NB4 (cell line): ENCODE data around the gene TMIE.

ENCODE experiments used
- MYC ChIP-seq: IDR thresholded peaks from 2 replicates; pipeline ENCODE4 v1.6.1; 2011; ENCODE audit warnings: low read depth, low read length
- POLR2A ChIP-seq: IDR thresholded peaks from 2 replicates; pipeline ENCODE4 v1.6.1; 2011; ENCODE audit warnings: mild to moderate bottlenecking; ENCODE audit not compliant: insufficient read length; ENCODE audit errors: extremely low read depth
- TF ChIP-seq, protein P1 (sequence below): IDR thresholded peaks from one replicate; pipeline ENCODE4 v1.5.1; 2012; ENCODE audit warnings: low read depth, low read length
- TF ChIP-seq, protein P2 (sequence below): IDR thresholded peaks from 2 replicates; pipeline ENCODE4 v1.6.1; 2011; ENCODE audit warnings: low read depth, low read length

DNA sequence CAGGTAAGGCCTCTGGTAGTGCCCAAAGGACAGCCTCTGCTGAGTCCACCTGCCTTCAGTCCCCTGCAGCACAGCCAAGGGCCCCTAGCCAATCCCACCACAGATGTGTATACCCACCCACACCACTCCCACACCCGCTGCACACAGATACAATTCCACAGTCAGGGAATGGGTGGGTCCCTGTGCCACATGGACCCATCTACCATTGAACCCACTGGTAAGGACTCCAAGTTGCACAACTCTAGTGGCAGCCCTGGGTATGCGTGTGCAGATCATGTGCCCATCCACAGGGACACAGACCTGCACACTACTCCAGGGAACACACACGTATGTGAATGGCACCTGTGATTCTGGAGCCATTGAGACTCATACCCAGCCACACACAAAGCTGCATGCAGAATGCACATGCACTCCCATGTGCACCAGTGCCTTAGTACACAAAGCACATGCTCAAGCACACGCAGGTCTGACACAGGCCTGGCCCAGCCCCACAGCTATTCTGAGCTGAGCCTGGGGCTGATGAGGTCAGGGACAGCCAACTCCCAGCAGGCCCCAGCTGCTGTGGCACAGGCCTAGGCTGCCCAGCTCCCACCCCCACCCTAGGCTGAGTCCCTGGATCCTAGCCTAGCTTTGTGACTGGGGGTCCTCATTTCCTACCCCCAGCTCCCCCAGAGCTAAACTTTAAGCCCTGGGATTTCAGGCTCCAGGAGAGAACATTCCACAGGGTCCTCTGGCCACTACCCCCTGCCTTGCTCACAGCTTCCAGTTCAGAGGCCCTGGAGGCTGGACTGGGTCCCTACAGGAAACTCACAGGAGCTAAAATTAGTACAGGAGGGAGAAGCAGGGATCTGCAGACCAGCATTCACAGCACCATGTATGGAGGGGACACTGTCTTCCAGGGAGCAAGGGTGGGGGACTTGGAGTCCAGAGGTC is 5.0 kb upstream of the TMIE start:
- TF ChIP-seq, protein P1, sequence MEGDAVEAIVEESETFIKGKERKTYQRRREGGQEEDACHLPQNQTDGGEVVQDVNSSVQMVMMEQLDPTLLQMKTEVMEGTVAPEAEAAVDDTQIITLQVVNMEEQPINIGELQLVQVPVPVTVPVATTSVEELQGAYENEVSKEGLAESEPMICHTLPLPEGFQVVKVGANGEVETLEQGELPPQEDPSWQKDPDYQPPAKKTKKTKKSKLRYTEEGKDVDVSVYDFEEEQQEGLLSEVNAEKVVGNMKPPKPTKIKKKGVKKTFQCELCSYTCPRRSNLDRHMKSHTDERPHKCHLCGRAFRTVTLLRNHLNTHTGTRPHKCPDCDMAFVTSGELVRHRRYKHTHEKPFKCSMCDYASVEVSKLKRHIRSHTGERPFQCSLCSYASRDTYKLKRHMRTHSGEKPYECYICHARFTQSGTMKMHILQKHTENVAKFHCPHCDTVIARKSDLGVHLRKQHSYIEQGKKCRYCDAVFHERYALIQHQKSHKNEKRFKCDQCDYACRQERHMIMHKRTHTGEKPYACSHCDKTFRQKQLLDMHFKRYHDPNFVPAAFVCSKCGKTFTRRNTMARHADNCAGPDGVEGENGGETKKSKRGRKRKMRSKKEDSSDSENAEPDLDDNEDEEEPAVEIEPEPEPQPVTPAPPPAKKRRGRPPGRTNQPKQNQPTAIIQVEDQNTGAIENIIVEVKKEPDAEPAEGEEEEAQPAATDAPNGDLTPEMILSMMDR: no peak
- no peak for TF ChIP-seq POLR2A
- TF ChIP-seq, protein P2, sequence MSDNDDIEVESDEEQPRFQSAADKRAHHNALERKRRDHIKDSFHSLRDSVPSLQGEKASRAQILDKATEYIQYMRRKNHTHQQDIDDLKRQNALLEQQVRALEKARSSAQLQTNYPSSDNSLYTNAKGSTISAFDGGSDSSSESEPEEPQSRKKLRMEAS: peak; percentile 67; the same call in 1 of the 2 replicates
- TF ChIP-seq MYC: no peak
